HPDE6-E6E7 (cell line): ENCODE results near the gene ACBD6.

Source experiments
- DNase-seq: peaks from one replicate; pipeline ENCODE4 v3.0.0; 2011; ENCODE audit warnings: missing footprints; ENCODE audit errors: extremely low spot score

ACBD6 gene

DNA sequence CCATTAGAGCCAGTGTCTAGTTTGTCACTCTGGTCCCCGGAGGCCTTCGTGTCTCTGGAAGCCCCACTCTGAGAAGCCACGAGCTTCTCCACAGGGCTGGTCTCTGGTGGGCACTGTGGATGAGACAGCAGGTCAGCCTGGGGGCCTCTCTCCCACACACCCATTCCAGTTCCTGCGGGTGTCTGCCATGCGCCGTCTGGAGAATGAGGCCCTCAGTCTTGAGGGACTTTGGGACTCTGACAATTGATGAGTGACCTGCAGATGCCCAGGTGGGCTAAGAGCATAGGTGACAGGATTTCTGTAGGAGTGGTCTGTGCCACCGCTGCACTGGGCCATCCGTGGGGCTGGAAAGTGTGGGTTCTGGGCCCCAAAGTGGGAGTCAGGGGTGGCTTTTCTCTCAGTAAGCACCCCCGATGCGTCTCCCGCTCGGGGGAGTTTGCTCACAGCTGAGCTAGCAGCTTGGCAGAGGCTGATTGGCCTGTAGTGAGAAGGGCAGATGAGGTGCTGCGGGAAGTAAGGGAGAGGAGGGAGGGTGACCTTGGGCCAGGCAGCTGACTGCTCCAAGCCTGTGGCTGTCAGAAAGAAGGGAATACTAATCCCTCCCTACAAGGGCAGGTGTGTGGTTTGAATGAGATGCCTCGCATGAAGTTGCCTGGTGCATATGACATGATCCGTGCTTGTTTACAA lies 245.9 kb downstream of the ACBD6 start:
- DNase-seq = no peak

DNA sequence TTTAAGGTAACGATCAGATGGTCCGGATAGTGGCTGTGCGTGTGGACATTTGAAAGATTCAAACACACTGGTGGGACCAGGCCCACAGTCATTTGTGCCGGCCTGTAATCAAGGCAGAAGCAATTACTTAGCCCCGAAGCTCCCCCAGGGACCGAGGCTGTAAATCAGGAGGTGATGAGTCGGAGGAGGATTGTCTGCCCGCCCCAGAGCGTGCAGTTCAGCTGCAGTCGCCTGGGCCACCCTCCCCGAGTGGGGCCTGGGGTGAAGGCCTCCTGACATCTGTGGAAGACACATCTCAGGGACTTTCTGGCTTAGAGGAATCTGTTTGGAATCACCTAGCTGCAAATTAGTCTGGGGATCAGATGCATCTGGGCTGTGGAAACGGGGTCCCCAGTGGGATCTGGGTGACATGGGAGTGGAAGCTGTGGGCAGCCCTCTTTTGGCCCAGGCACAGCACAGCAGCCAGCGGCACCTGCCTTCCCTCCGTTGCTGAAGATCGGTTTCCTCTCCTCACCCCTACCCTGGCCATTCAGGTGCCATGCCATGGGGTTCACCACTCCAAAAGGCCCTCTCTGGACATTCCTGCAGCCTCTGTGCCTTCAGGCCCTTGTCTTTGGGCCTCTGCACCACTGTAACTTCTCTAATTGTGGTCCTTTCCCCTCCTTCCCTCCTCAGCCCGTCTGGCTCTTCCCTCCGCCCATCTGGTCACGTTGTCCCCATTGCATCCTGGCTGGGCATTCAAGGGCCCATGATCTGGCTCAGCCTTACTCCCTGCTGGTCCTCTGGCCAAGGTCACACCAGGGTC lies 246.6 kb downstream of the ACBD6 start:
- DNase-seq = no peak

GRCh38 chr1:180254854-180255253 lies 247.5 kb downstream of the ACBD6 start:
- no peak for DNase-seq

- DNase-seq = no peak
Measured at GRCh38 chr1:180254496-180254819, 247.9 kb downstream of the ACBD6 start.

DNA sequence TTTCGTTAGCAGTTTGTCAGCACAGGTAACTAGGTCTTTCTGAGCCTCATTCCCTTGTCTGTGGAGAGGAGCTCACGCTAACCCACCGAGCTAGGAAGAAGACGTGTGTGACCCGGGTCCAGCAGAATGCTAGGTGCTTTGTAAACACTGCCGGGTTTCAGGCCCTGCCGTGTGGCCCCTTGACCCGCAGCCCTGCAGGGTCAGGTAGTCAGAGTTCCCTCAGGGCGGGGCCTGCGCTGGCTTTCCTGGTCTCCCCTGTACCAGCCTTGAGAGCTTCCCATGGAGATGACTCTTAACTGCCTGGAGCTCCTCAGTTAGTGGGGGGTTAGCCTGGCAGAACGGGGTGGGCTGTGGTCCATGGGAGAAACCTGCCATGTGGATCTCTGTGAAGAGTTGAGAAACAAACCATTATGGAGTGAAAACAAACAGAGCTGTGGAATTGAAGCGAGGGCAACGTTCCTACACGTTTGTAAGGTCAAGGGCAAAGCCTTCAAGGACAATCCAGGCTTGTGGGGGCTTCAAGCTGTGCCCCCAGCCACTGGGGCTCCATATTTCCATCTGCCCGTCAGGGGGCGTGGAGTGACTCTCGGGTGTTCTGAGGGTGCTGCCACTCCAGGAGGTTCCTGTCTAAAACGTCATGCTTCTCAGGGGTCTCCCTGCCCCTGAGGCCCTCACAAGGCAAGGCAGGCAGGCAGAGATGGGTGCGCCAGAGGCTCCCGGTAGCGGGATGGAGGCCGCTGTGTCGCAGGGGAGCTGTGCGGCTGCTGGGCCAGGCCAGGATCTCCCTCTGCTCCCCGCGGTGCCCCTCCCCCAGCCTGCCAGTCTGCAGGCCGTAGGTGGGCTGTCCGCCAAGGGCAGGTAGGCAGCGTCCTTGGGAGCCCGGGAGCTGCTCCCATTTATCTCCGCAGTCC lies 248.5 kb downstream of the ACBD6 start:
- DNase-seq = no peak

- DNase-seq = peak; percentile 60
Measured at GRCh38 chr1:180252638-180253536, 249.5 kb downstream of the ACBD6 start.

DNA sequence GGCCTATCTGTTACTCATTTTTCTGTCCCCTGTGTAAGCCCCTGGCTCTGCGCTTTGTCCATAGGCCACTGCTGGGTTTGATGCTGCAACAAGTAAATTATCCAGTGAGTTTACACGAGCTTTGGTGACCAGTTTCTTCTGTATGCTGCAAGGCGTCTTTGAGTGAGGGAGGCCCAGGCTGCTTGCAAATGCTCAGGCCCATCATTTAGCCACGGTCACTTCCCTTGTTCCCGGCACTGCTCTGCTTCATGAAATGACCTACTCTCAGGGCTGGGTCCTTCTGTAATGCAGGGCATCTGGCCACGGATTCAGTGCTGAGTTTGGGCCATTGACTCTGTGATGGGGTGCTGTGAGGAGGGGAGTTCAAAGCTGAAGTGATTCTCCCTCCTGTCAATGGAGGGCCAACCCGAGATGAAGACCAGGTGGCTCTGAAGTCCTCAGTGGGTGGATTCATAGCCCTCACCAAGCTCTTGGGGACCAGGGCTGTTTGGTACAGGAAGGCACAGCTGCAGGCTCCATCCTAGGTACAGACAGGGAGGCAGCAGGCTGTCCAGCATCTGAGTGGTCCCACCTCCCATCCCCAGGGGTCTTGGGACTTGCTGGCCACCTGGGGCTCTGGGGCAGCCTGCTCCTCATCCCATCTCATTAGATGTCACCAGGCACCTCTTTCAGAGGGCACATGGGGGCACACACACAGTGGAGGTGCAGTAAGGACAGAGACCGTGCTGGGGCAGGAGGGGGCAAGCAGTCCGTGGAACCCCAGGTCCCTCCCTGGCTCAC lies 250.7 kb downstream of the ACBD6 start:
- DNase-seq = no peak

GRCh38 chr1:180250883-180251509 lies 251.4 kb downstream of the ACBD6 start:
- DNase-seq = no peak

DNA sequence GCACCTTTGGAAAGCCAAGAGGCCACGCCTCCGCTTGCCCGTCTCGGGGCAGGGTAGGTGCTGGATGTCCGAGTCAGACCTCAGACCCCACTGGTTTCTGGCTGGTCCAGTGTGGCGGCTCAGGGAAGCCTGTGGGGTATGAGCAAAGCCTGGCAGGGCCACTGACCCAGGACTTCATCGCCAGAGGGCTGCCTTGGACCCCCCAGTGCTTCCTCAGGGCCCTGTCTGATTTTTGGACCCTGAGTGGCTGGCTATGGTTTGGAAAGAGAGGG lies 251.9 kb downstream of the ACBD6 start:
- no peak for DNase-seq

GRCh38 chr1:180249725-180250498 lies 252.5 kb downstream of the ACBD6 start:
- DNase-seq = no peak

DNA sequence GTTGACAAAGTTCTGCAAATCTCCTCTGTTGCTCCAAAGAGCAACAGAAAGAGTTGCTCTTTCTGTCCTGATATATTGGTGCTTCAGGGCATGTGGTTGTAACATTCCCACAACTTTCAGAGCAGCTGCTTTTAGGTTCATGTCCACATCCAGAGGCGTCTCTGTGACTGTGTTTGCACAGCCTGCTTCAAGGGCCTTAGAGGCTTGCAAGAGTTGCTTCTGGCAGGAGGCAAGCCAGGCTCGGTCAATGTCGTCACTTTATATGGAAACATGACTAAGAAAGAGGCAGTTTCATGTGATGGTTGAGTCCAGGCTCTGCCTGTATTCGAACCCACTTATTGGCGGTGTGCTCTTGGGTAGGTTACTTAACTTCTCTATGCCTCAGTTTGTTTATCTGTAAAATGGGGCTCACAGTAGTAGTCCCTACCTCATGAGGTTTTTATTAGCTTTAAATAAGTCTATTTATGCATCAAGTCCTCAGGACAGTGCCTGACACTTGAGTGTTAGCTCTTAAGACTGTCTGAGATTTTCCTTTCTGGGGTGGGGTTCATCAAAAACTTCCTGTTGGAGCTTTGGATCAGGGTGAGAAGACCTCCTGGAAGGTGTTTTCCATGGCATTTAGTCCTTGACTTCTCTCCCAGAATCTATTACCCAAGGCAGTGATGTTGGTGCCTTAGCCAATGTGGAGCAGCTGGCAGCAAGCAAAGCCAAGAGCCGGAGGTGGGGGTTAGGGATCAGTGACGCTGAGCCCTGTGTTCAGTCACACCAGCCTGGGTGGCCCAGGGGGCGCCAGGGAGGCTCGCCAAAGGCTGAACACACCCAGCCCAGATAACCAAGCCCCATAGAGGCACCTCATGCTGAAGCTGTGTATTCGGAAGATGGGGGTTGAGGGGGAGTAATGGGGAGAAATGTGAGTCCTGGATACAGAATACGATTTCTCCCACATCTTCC lies 253.4 kb downstream of the ACBD6 start:
- DNase-seq = no peak

DNA sequence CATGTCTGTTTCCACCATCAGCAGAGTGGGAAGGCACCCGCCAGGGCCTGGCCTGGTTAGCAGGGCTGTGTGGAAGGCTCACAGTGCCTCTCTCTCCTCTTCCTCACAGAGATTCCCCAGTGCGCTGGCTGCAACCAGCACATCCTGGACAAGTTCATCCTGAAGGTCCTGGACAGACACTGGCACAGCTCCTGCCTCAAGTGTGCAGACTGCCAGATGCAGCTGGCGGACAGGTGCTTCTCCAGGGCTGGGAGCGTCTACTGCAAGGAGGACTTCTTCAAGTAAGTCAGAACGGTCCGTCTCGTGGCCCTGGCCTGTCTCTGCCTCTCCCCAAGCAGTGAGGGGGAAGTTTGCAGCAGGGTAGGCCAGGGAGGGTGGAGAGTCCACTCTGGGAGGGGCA lies 254.2 kb downstream of the ACBD6 start:
- DNase-seq = no peak

- DNase-seq = no peak
Measured at GRCh38 chr1:180247580-180247979, 254.8 kb downstream of the ACBD6 start.

DNA sequence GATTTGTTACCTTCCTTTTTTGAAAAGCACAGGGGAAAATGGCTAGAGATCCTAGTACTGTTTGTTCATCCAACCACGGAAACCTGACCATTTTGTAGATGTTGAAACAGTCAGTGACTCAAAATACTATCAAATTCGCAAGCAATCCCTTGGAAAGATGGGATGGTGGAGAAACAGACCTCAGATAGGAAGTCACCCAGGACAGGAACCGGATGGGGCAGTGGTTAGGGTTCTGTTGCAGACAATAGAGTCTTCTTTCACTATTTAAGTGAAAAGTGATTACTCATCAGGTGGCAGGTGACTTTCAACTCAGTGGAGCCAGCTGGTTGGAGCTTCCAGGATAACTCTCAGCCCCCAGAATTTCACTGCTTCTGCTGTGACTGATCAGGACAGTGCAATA lies 255.3 kb downstream of the ACBD6 start:
- no peak for DNase-seq

GRCh38 chr1:180246579-180246978 lies 255.8 kb downstream of the ACBD6 start:
- DNase-seq = no peak

- DNase-seq = no peak
Measured at GRCh38 chr1:180244840-180245239, 257.5 kb downstream of the ACBD6 start.

DNA sequence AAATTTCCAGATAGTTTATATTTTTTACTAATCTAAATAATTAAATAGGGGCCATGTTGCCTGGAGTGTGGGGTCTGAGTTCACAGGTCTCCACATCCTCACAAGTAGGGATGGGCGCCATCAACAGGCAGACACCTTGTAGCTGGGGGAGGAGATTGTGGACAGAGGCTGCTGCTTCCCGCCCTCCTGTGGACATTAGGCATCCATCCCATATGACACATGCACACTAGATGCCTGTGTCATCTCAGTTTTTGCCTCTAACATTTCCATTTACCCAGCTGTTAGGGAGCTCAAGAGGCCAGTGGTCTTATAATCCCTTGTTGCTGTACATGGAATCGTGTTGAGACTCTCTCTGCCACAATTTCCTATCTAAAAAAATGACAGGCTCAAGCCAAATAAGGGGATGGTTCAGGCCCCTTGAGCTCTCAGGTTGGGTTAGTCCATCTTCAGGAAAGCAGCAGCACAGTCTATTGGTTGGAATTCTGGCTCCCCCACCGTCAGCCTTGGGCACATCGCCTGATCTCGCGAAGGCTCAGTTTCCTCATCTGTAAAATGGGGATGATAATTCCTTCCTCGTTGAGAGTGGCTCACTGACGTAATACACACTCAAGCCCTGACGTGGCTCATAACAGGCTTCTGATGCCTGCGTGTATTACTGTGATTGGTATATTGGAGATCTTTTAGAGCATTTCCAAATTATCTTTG lies 258.7 kb downstream of the ACBD6 start:
- DNase-seq = no peak
